GM21381 (cell line): ENCODE measurements around the gene ARPP19.
"Not testable (repeated sequence)": the region's sequence is repeated elsewhere in the genome, so short reads cannot be mapped to it uniquely, and the experiment has no call there.

ENCODE experiments used
- ATAC-seq: cut with Tn5 transposase; IDR thresholded peaks from one replicate; pipeline ENCODE4 v1.9.1; 2021; ENCODE audit warnings: mild to moderate bottlenecking, moderate library complexity; ENCODE audit not compliant: unreplicated experiment

Gene ARPP19

GRCh38 chr15:52515343-52515742 is 53.5 kb downstream of the ARPP19 start:
- ATAC-seq = no peak

- no peak for ATAC-seq
Observed at GRCh38 chr15:52514482-52514881, 54.3 kb downstream of the ARPP19 start.

- not testable (repeated sequence) for ATAC-seq
Observed at GRCh38 chr15:52512869-52513268, 56.0 kb downstream of the ARPP19 start.

GRCh38 chr15:52511084-52511483 is 57.7 kb downstream of the ARPP19 start:
- no peak for ATAC-seq

- no peak for ATAC-seq
Observed at GRCh38 chr15:52509500-52510245, 59.2 kb downstream of the ARPP19 start.

- no peak for ATAC-seq
Observed at GRCh38 chr15:52506549-52506948, 62.3 kb downstream of the ARPP19 start.

- ATAC-seq = no peak
Observed at GRCh38 chr15:52505151-52505550, 63.7 kb downstream of the ARPP19 start.

- peak; percentile 84 for ATAC-seq
Observed at GRCh38 chr15:52503788-52504496, 64.9 kb downstream of the ARPP19 start.

- no peak for ATAC-seq
Observed at GRCh38 chr15:52502608-52503007, 66.2 kb downstream of the ARPP19 start.

- no peak for ATAC-seq
Observed at GRCh38 chr15:52499506-52499905, 69.3 kb downstream of the ARPP19 start.

GRCh38 chr15:52498706-52499105 is 70.1 kb downstream of the ARPP19 start:
- no peak for ATAC-seq
